ENCODE data around the gene PEAK1.

GRCh38 chr15:77384589-77385359 lies 35.1 kb downstream of the PEAK1 start:
- TF ChIP-seq BACH2 (CRISPR knock-in tag; IDR thresholded peaks at IDR 0.05; ENCODE audit: borderline replicate concordance) (no peak), ZFP3 (CRISPR knock-in tag; IDR thresholded peaks at IDR 0.05) (no peak), ESRRG (CRISPR knock-in tag; IDR thresholded peaks at IDR 0.05) (no peak), ZNF565 (CRISPR knock-in tag; conservative IDR thresholded peaks at IDR 0.05; ENCODE audit: low read depth) (no peak), TCF4 (CRISPR knock-in tag; IDR thresholded peaks at IDR 0.05; ENCODE audit: borderline replicate concordance) (no peak), RARB (CRISPR knock-in tag; IDR thresholded peaks at IDR 0.05) (no peak), ZNF8 (CRISPR knock-in tag; IDR thresholded peaks at IDR 0.05) (no peak), ZC3H10 (CRISPR knock-in tag; IDR thresholded peaks at IDR 0.05) (no peak), OSR1 (CRISPR knock-in tag; IDR thresholded peaks at IDR 0.05) (no peak), CREB5 (CRISPR knock-in tag; IDR thresholded peaks at IDR 0.05; ENCODE audit: low read depth) (no peak)

Data from SK-N-SH treated with all-trans-retinoic acid at 6 μM for 48 hours (cell line).